ENCODE measurements around the gene CELA2A.

DNA sequence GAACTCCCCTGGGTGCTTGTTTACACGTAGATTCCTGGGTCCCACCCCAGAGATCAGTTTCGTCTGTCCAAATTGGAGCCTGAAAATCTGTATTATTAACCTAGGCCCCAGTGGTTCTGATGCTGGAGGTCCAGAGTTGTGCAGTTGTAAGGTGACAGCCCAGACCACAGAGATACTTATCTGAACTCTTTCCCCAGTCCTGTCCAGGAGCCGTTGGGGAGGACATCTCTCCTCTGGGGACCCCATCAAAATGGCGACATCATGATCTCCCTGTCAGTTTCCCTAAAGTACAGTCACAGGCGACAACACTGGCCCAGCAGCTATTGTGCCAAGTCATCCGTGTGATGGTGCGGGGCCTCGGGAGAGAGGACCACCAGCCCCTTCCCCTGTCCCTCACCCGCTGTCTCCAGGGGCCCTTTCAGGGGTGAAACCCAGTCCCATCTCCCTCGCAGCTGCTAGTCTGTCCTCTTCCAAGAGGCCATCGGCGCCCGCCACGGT is 47.6 kb upstream of the CELA2A start:
- no peak for TF ChIP-seq POLR2AphosphoS5 (IDR thresholded peaks at IDR 0.05)
- TF ChIP-seq EP300 (IDR thresholded peaks at IDR 0.05): no peak
- TF ChIP-seq, protein P1, sequence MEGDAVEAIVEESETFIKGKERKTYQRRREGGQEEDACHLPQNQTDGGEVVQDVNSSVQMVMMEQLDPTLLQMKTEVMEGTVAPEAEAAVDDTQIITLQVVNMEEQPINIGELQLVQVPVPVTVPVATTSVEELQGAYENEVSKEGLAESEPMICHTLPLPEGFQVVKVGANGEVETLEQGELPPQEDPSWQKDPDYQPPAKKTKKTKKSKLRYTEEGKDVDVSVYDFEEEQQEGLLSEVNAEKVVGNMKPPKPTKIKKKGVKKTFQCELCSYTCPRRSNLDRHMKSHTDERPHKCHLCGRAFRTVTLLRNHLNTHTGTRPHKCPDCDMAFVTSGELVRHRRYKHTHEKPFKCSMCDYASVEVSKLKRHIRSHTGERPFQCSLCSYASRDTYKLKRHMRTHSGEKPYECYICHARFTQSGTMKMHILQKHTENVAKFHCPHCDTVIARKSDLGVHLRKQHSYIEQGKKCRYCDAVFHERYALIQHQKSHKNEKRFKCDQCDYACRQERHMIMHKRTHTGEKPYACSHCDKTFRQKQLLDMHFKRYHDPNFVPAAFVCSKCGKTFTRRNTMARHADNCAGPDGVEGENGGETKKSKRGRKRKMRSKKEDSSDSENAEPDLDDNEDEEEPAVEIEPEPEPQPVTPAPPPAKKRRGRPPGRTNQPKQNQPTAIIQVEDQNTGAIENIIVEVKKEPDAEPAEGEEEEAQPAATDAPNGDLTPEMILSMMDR (IDR thresholded peaks at IDR 0.05): no peak
- no peak for TF ChIP-seq POLR2A (IDR thresholded peaks at IDR 0.05; ENCODE audit: low read depth)
